ENCODE data around the gene ARHGAP23. TPM values are rescaled to one million over a fixed set of nuclear protein-coding genes. Genes with fewer than 3 reads are reported as not detected.
"Not testable (repeated sequence)": the region's sequence is repeated elsewhere in the genome, so short reads cannot be mapped to it uniquely, and the experiment has no call there.

ARHGAP23 gene
- total and polyA plus RNA-seq, 10 of the 15 experiments (the other 5 are each of a cell fraction or from before 2014, with no cell fraction given): 0.23 to 5.8 (median 2.1) TPM

GRCh38 chr17:38498353-38498752, 70.1 kb downstream of the ARHGAP23 start:
- Histone ChIP-seq H3K27ac (ENCODE audit: control insufficient read depth, insufficient read depth) (no peak overlapping the region), H3K36me3 (ENCODE audit: control insufficient read depth in 2 of 2, insufficient read depth in 2 of 2, low read length in 1 of 2) (no peaks in the 10 kb centered on the region), H3K4me2 (ENCODE audit: control insufficient read depth, insufficient read depth) (no peak overlapping the region), H3K9me3 (replicated peaks; ENCODE audit: control insufficient read depth, insufficient read depth, low read length) (no peaks in the 10 kb centered on the region; the same call in 2 of the 3 replicates), H2AFZ (ENCODE audit: control insufficient read depth, low read depth, low read length) (no peak overlapping the region), H3K27me3 (replicated peaks in 1 of 2; ENCODE audit: control insufficient read depth in 2 of 2, insufficient read depth in 2 of 2, low read length in 1 of 2) (no peaks in the 10 kb centered on the region), H3K79me2 (ENCODE audit: control insufficient read depth, insufficient read depth, low read length) (no peaks in the 10 kb centered on the region), H4K20me1 (ENCODE audit: control insufficient read depth, insufficient read depth) (no peaks in the 10 kb centered on the region), H3K4me3 (no peak overlapping the region), H3K9ac (ENCODE audit: control insufficient read depth, insufficient read depth, low read length) (no peak overlapping the region), H3K4me1 (ENCODE audit: control insufficient read depth, insufficient read depth, low read length) (no peaks in the 10 kb centered on the region)
- CTCF ChIA-PET: no interaction called here
- RAD21 ChIA-PET (ENCODE audit: unreplicated experiment): no interaction called here
- ATAC-seq: no peak
- in situ Hi-C loops (cut with MboI): no loop called here
- DNase-seq (ENCODE audit: low read depth, low spot score): no peak
- SMC1A ChIA-PET (ENCODE audit: uncharacterized antibody, unreplicated experiment): no interaction called here
- intact Hi-C loops (cut with micrococcal nuclease; ENCODE audit: unreplicated experiment): no loop called here
- FAIRE-seq: no peak
- BruUV-seq (replicated peaks): no TSS peak
- TF ChIP-seq JUND (IDR thresholded peaks at IDR 0.05; ENCODE audit: low read depth, low read length) (no peak), PML (IDR thresholded peaks at IDR 0.05; ENCODE audit: low read length) (no peak), EED (IDR thresholded peaks at IDR 0.05; ENCODE audit: low read depth) (no peak), ELK1 (IDR thresholded peaks at IDR 0.05; ENCODE audit: low read depth, low read length) (no peak), ASH2L (IDR thresholded peaks at IDR 0.05; ENCODE audit: borderline replicate concordance, low read depth) (no peak), ZNF24 (IDR thresholded peaks at IDR 0.05) (no peak), CBFB (IDR thresholded peaks at IDR 0.05; ENCODE audit: low read depth) (no peak), SRF (IDR thresholded peaks at IDR 0.05; ENCODE audit: low read depth in 2 of 2, low read length in 2 of 2) (no peak), ATF7 (IDR thresholded peaks at IDR 0.05; ENCODE audit: low read depth) (no peak)
- TF ChIP-seq, protein P1, sequence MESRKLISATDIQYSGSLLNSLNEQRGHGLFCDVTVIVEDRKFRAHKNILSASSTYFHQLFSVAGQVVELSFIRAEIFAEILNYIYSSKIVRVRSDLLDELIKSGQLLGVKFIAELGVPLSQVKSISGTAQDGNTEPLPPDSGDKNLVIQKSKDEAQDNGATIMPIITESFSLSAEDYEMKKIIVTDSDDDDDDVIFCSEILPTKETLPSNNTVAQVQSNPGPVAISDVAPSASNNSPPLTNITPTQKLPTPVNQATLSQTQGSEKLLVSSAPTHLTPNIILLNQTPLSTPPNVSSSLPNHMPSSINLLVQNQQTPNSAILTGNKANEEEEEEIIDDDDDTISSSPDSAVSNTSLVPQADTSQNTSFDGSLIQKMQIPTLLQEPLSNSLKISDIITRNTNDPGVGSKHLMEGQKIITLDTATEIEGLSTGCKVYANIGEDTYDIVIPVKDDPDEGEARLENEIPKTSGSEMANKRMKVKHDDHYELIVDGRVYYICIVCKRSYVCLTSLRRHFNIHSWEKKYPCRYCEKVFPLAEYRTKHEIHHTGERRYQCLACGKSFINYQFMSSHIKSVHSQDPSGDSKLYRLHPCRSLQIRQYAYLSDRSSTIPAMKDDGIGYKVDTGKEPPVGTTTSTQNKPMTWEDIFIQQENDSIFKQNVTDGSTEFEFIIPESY (IDR thresholded peaks at IDR 0.05): no peak
- POLR2A ChIA-PET: no interaction called here
- 78% methylated on average over 13 of the region's 14 CpGs for WGBS (ENCODE audit: insufficient coverage, insufficient replicate concordance, low lambda C conversion rate, missing lambda C conversion rate)

DNA sequence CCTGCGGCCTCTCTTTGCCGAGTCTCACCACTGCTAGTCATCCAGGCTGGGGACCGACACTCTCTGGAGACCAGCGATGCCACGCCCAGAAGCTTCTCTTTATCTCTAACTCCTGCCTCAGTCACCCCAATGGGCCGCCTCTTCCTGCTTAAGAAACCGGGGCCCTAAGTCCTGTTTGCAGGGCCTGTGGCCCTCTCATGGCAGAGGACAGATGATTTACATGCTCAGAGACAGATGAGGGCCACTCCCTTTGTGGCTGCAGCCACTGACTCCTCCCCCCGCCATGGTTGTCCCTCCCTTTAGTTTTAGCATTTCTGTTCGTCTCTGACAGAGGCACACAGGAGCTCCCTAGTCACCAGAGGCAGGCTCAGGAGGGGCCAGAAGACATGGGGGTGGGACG, 71.0 kb downstream of the ARHGAP23 start:
- intact Hi-C loops (cut with micrococcal nuclease; ENCODE audit: unreplicated experiment); H3K4me2 ChIP-seq (ENCODE audit: control insufficient read depth, insufficient read depth); H4K20me1 ChIP-seq (ENCODE audit: control insufficient read depth, insufficient read depth); H2AFZ ChIP-seq (ENCODE audit: control insufficient read depth, low read depth, low read length); H3K4me1 ChIP-seq (ENCODE audit: control insufficient read depth, insufficient read depth, low read length); FAIRE-seq; RAD21 ChIA-PET (ENCODE audit: unreplicated experiment); BruUV-seq (replicated peaks); H3K9me3 ChIP-seq (replicated peaks; ENCODE audit: control insufficient read depth, insufficient read depth, low read length); H3K27me3 ChIP-seq (replicated peaks in 1 of 2; ENCODE audit: control insufficient read depth in 2 of 2, insufficient read depth in 2 of 2, low read length in 1 of 2); POLR2A ChIA-PET; H3K4me3 ChIP-seq; ATAC-seq; SMC1A ChIA-PET (ENCODE audit: uncharacterized antibody, unreplicated experiment); H3K36me3 ChIP-seq (ENCODE audit: control insufficient read depth in 2 of 2, insufficient read depth in 2 of 2, low read length in 1 of 2); H3K27ac ChIP-seq (ENCODE audit: control insufficient read depth, insufficient read depth); DNase-seq (ENCODE audit: low read depth, low spot score); CTCF ChIA-PET; in situ Hi-C loops (cut with MboI); H3K9ac ChIP-seq (ENCODE audit: control insufficient read depth, insufficient read depth, low read length); H3K79me2 ChIP-seq (ENCODE audit: control insufficient read depth, insufficient read depth, low read length): not testable (repeated sequence)
- 86% methylated on average over 10 of the region's 10 CpGs for WGBS (ENCODE audit: insufficient coverage, insufficient replicate concordance, low lambda C conversion rate, missing lambda C conversion rate)

DNA sequence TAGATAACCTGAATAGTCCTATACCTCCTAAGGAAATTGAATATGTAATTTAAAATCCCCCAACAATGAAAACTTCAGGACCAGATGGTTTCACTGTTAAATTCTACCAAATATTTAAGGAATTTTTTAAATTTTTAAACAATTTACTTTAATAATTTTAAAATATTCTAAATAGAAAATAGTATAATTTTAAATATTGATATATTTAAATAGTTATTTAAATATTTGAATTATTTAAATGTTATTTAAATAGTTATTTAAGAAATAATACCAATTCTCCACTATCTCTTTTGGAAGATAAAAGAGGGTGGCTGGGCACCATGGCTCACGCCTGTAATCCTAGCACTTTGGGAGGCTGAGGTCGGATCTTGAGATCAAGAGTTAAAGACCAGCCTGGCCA, 73.5 kb downstream of the ARHGAP23 start:
- DNase-seq (ENCODE audit: low read depth, low spot score); H2AFZ ChIP-seq (ENCODE audit: control insufficient read depth, low read depth, low read length); CTCF ChIA-PET; FAIRE-seq; H3K9ac ChIP-seq (ENCODE audit: control insufficient read depth, insufficient read depth, low read length); H3K4me1 ChIP-seq (ENCODE audit: control insufficient read depth, insufficient read depth, low read length); SMC1A ChIA-PET (ENCODE audit: uncharacterized antibody, unreplicated experiment); BruUV-seq (replicated peaks); H3K4me3 ChIP-seq; H3K79me2 ChIP-seq (ENCODE audit: control insufficient read depth, insufficient read depth, low read length); ATAC-seq; H4K20me1 ChIP-seq (ENCODE audit: control insufficient read depth, insufficient read depth); H3K27ac ChIP-seq (ENCODE audit: control insufficient read depth, insufficient read depth); intact Hi-C loops (cut with micrococcal nuclease; ENCODE audit: unreplicated experiment); H3K4me2 ChIP-seq (ENCODE audit: control insufficient read depth, insufficient read depth); RAD21 ChIA-PET (ENCODE audit: unreplicated experiment); POLR2A ChIA-PET; H3K27me3 ChIP-seq (replicated peaks in 1 of 2; ENCODE audit: control insufficient read depth in 2 of 2, insufficient read depth in 2 of 2, low read length in 1 of 2); in situ Hi-C loops (cut with MboI); H3K36me3 ChIP-seq (ENCODE audit: control insufficient read depth in 2 of 2, insufficient read depth in 2 of 2, low read length in 1 of 2); H3K9me3 ChIP-seq (replicated peaks; ENCODE audit: control insufficient read depth, insufficient read depth, low read length): not testable (repeated sequence)
- 42% methylated on average over 2 of the region's 2 CpGs for WGBS (ENCODE audit: insufficient coverage, insufficient replicate concordance, low lambda C conversion rate, missing lambda C conversion rate)
